ENCODE measurements around the gene TMEM43.

The TMEM43 gene

DNA sequence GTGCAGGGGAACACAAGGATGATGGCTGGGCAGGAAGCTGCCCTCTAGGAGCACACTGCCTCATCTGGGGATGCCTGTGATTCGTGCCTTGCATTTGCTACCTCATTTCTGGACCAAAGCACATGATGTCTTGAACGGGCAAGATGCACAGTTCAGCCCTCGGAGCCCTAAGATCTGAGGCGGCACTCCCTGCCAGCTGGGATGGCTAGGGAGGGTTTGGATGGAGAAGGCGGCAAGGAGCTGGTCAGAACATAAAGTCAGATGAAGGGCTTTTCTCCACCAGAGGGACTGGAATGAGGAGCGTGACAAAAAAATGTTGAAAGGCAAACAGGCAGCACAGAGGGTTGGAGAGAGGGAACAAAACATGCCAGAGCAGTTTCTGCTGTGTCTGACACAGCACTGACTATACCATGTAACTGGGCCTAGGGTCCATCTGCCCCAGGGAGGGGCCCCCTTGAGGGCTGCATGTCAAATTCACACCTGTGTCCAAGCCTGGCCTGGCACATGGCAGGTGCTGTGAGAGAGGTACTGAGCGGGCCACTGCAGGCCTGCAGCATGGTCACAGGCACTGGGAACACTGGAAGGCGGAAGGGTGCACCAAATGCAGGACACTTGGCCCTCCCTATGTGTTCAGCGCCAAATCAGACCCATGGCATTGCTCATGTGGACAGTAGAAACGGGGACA lies 21.7 kb downstream of the TMEM43 start:
- no peak for TF ChIP-seq CTCF (conservative IDR thresholded peaks at IDR 0.05; ENCODE audit: control insufficient read depth, insufficient read depth, low read depth, low read length)
- no peak overlapping the region for H3K4me3 ChIP-seq (ENCODE audit: control insufficient read depth, low read depth, low read length)
- DNase-seq (ENCODE audit: low read depth) = no peak

DNA sequence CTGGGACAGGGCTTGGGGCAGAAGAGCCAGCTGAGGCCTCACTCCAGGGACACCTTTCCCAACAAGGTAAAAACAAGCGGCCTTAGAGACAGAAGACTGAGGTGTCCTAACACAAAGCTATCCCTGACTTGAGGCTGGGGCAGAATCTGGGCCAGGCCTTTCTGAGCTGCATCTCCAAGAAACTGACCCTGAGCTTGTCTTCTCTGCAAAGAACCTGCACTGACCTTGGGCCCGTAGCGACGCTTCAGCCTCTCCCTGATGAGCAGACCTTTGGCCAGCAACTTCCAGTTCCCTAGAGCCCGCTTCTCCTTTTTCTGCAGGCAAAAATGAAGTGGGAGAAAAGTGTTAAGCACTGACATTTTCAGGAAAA lies 22.2 kb downstream of the TMEM43 start:
- H3K4me3 ChIP-seq (ENCODE audit: control insufficient read depth, low read depth, low read length) = no peak overlapping the region
- DNase-seq (ENCODE audit: low read depth) = no peak
- no peak for TF ChIP-seq CTCF (conservative IDR thresholded peaks at IDR 0.05; ENCODE audit: control insufficient read depth, insufficient read depth, low read depth, low read length)

GRCh38 chr3:14147617-14148016 lies 22.8 kb downstream of the TMEM43 start:
- DNase-seq (ENCODE audit: low read depth) = no peak

DNA sequence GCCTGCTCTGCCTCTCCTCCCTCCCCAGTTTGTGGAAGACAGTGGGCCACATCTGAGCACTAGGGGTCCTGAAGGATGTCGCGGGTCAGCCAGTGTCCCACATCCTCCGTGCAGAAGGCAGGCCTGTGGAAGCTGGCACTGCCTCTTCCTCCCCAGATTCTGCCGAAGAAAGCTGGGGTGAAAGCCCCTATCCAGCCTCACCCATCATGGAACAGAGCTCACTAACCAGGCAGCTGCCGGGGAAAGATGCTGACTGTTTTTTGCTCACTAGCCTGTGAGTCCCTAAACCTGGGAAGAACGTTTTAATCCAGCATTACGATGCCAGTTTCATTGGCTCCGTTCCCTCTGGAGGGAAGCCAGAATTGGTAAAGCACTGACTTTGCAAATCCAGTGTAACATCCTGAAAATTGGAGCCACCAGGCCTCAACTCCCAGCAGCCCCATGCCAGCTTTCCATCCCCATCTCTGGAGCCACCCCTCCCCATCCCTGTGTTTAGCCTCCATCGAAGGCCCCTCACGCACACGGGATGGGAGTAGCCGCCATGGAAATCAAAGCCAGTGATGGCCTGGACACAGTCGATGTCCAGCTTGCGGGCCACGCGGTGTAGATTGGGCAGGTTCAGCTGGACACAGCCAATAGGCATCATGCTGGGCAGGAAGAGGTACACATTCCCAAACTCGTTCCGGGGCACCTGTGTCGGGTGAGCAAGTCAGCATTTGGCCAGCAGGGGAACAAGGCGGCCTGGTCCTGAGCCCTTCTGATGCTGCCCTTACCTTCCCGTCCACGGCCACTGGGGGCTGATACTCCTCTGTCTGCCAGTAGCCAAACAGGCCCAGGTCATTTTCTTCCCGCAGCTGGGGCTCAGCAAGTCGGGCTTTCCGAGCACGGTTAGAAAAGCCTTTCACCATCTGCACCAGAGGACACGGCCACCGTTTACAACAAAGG lies 23.5 kb downstream of the TMEM43 start:
- DNase-seq (ENCODE audit: low read depth) = no peak
- H3K4me3 ChIP-seq (ENCODE audit: control insufficient read depth, low read depth, low read length) = no peak overlapping the region
- no peak for TF ChIP-seq CTCF (conservative IDR thresholded peaks at IDR 0.05; ENCODE audit: control insufficient read depth, insufficient read depth, low read depth, low read length)

More at GRCh38 chr3:14147617-14148016, 22.8 kb downstream of the TMEM43 start:
- no peak overlapping the region for H3K4me3 ChIP-seq (ENCODE audit: control insufficient read depth, low read depth, low read length)
- no peak for TF ChIP-seq CTCF (conservative IDR thresholded peaks at IDR 0.05; ENCODE audit: control insufficient read depth, insufficient read depth, low read depth, low read length)

DNA sequence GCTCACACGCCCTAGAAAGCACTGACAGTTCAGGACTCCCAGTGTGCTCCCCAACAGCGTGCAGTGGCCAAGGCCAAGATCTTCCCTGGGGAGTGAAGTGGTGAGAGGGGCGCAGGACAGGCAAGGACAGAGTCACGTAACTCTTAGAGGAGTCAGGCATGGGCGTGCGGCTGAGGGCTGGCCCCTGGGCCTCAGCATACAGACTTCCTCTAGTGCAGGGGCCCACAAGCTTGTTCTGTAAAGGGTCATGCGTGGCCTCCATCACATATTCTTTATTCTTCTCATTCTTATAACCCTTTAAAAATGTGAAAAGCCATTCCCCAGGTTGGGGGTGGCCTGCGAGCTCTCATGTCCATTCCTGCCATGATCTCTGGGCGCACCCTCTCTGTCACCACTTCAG lies 25.2 kb downstream of the TMEM43 start:
- no peak for DNase-seq (ENCODE audit: low read depth)
- no peak for TF ChIP-seq CTCF (conservative IDR thresholded peaks at IDR 0.05; ENCODE audit: control insufficient read depth, insufficient read depth, low read depth, low read length)
- H3K4me3 ChIP-seq (ENCODE audit: control insufficient read depth, low read depth, low read length) = no peak overlapping the region

GRCh38 chr3:14150491-14151230 lies 25.8 kb downstream of the TMEM43 start:
- no peak for DNase-seq (ENCODE audit: low read depth)
- TF ChIP-seq CTCF (conservative IDR thresholded peaks at IDR 0.05; ENCODE audit: control insufficient read depth, insufficient read depth, low read depth, low read length) = no peak
- no peak overlapping the region for H3K4me3 ChIP-seq (ENCODE audit: control insufficient read depth, low read depth, low read length)

All from fibroblast of mammary gland (primary cell).